Measurements from ENCODE around the gene C1QTNF1. TPM values are rescaled to one million over a fixed set of nuclear protein-coding genes. Genes with fewer than 3 reads are reported as not detected.

C1QTNF1 gene
- total RNA-seq, 1 experiment from 2014 or later = 6.3 TPM

- intact Hi-C loops (cut with micrococcal nuclease; ENCODE audit: unreplicated experiment) = no loop called here
- TF ChIP-seq CTCF (conservative IDR thresholded peaks at IDR 0.05; ENCODE audit: low read depth, low read length) (no peak), EZH2 (IDR thresholded peaks at IDR 0.05; ENCODE audit: borderline replicate concordance, low read depth, low read length, poor library complexity, severe bottlenecking) (no peak)
- Histone ChIP-seq H3K4me1 (ENCODE audit: insufficient read depth, low read length, poor library complexity, severe bottlenecking) (peaks cover 6% of the 10 kb centered on the region), H3K27me3 (replicated peaks; ENCODE audit: insufficient read depth, low read depth, low read length, poor library complexity) (no peaks in the 10 kb centered on the region), H3K36me3 (ENCODE audit: insufficient read depth, low read length, poor library complexity, severe bottlenecking) (no peaks in the 10 kb centered on the region), H3K27ac (ENCODE audit: low read depth, low read length, poor library complexity, severe bottlenecking) (no peak overlapping the region), H3K9me3 (ENCODE audit: low read depth, low read length, poor library complexity, severe bottlenecking) (peaks cover 27% of the 10 kb centered on the region), H3K4me3 (ENCODE audit: low read depth, low read length, poor library complexity, severe bottlenecking) (no peak overlapping the region)
- CTCF ChIA-PET = no interaction called here
- no peak for DNase-seq (ENCODE audit: low spot score)
- POLR2A ChIA-PET (ENCODE audit: low non-redundant PET) = no interaction called here
- no TSS peak for BruUV-seq (replicated peaks)
These were observed 12.4 kb upstream of the C1QTNF1 start for GRCh38 chr17:79011451-79012147.

- Histone ChIP-seq H3K27ac (ENCODE audit: low read depth, low read length, poor library complexity, severe bottlenecking) (no peak overlapping the region), H3K4me3 (ENCODE audit: low read depth, low read length, poor library complexity, severe bottlenecking) (no peak overlapping the region), H3K9me3 (ENCODE audit: low read depth, low read length, poor library complexity, severe bottlenecking) (peaks cover 27% of the 10 kb centered on the region), H3K36me3 (ENCODE audit: insufficient read depth, low read length, poor library complexity, severe bottlenecking) (no peaks in the 10 kb centered on the region), H3K4me1 (ENCODE audit: insufficient read depth, low read length, poor library complexity, severe bottlenecking) (peaks cover 6% of the 10 kb centered on the region), H3K27me3 (replicated peaks; ENCODE audit: insufficient read depth, low read depth, low read length, poor library complexity) (no peaks in the 10 kb centered on the region)
- intact Hi-C loops (cut with micrococcal nuclease; ENCODE audit: unreplicated experiment) = no loop called here
- no TSS peak for BruUV-seq (replicated peaks)
- DNase-seq (ENCODE audit: low spot score) = no peak
- ChIA-PET POLR2A (ENCODE audit: low non-redundant PET) (no interaction called here), CTCF (no interaction called here)
- no peak for TF ChIP-seq CTCF (conservative IDR thresholded peaks at IDR 0.05; ENCODE audit: low read depth, low read length)
- no peak for TF ChIP-seq EZH2 (IDR thresholded peaks at IDR 0.05; ENCODE audit: borderline replicate concordance, low read depth, low read length, poor library complexity, severe bottlenecking)
These were observed 11.3 kb upstream of the C1QTNF1 start for GRCh38 chr17:79012563-79013134.

GRCh38 chr17:79014158-79014758 lies 9.7 kb upstream of the C1QTNF1 start:
- BruUV-seq (replicated peaks) = no TSS peak
- POLR2A ChIA-PET (ENCODE audit: low non-redundant PET) = no interaction called here
- Histone ChIP-seq H3K4me3 (ENCODE audit: low read depth, low read length, poor library complexity, severe bottlenecking) (no peak overlapping the region), H3K36me3 (ENCODE audit: insufficient read depth, low read length, poor library complexity, severe bottlenecking) (no peaks in the 10 kb centered on the region), H3K9me3 (ENCODE audit: low read depth, low read length, poor library complexity, severe bottlenecking) (peaks cover 27% of the 10 kb centered on the region), H3K27me3 (replicated peaks; ENCODE audit: insufficient read depth, low read depth, low read length, poor library complexity) (no peaks in the 10 kb centered on the region), H3K27ac (ENCODE audit: low read depth, low read length, poor library complexity, severe bottlenecking) (no peak overlapping the region), H3K4me1 (ENCODE audit: insufficient read depth, low read length, poor library complexity, severe bottlenecking) (peaks cover 6% of the 10 kb centered on the region)
- TF ChIP-seq EZH2 (IDR thresholded peaks at IDR 0.05; ENCODE audit: borderline replicate concordance, low read depth, low read length, poor library complexity, severe bottlenecking) = no peak
- no peak for TF ChIP-seq CTCF (conservative IDR thresholded peaks at IDR 0.05; ENCODE audit: low read depth, low read length)
- intact Hi-C loops (cut with micrococcal nuclease; ENCODE audit: unreplicated experiment) = no loop called here
- CTCF ChIA-PET = interaction anchor here (0.6 kb wide), 1 partner anchor 12 kb away, joined by 3 read pairs; no protein-coding TSS in a partner anchor
- no peak for DNase-seq (ENCODE audit: low spot score)
